Astrocyte of the cerebellum (primary cell): Measurements from ENCODE around the gene EFNA2.
"Not testable (repeated sequence)": the region's sequence is repeated elsewhere in the genome, so short reads cannot be mapped to it uniquely, and the experiment has no call there.

Experiments used
- DNase-seq: peaks from one replicate; pipeline ENCODE4 v3.0.0-alpha.2; 2011; ENCODE audit warnings: low read depth
- H3K4me3 ChIP-seq: 2 replicates; pipeline ENCODE4 v1.5.1; 2011; ENCODE audit warnings: mild to moderate bottlenecking, low read depth, low read length, moderate library complexity
- CTCF ChIP-seq: IDR thresholded peaks from 2 replicates; pipeline ENCODE4 v1.5.1; 2012; ENCODE audit warnings: low read length, low read depth, moderate library complexity, mild to moderate bottlenecking; ENCODE audit errors: missing control alignments
- in situ Hi-C: cut with HindIII; loops from 2 replicates; pipeline ENCODE4 v1.10.0; 2017; ENCODE audit warnings: low sequenced_read_pairs

Gene EFNA2

GRCh38 chr19:1315470-1316166, 29.9 kb downstream of the EFNA2 start:
- DNase-seq, result no peak
- peak overlapping the region; percentile 21 for H3K4me3 ChIP-seq
- in situ Hi-C loops, result no loop called here
- peak; percentile 61 for TF ChIP-seq CTCF

GRCh38 chr19:1316466-1316865, 30.8 kb downstream of the EFNA2 start:
- no peak for TF ChIP-seq CTCF
- no peak for DNase-seq
- H3K4me3 ChIP-seq, result no peak overlapping the region
- in situ Hi-C loops, result no loop called here

- DNase-seq, result no peak
- in situ Hi-C loops, result no loop called here
- H3K4me3 ChIP-seq, result no peak overlapping the region
- TF ChIP-seq CTCF, result no peak
Observed at GRCh38 chr19:1317274-1318003, 31.8 kb downstream of the EFNA2 start.

- in situ Hi-C loops, result no loop called here
- DNase-seq, result no peak
- no peak overlapping the region for H3K4me3 ChIP-seq
- no peak for TF ChIP-seq CTCF
Observed at GRCh38 chr19:1318678-1319471, 33.2 kb downstream of the EFNA2 start.

GRCh38 chr19:1320282-1320650, 34.6 kb downstream of the EFNA2 start:
- in situ Hi-C loops, result loop anchor here (5.0 kb wide), 3 partner anchors 38 to 92 kb away; no protein-coding TSS in a partner anchor
- not testable (repeated sequence) for DNase-seq, H3K4me3 ChIP-seq

GRCh38 chr19:1321539-1321938, 35.9 kb downstream of the EFNA2 start:
- no peak for DNase-seq
- H3K4me3 ChIP-seq, result no peak overlapping the region
- in situ Hi-C loops, result loop anchor here (5.0 kb wide), 3 partner anchors 39 to 91 kb away; no protein-coding TSS in a partner anchor
- no peak for TF ChIP-seq CTCF
